Measurements from ENCODE around the gene SLC35F6.

SLC35F6 gene

GRCh38 chr2:26822877-26823276 is 58.8 kb downstream of the SLC35F6 start:
- DNase-seq (ENCODE audit: low read depth): no peak

Data from HS-5 (cell line).